HG02970 (cell line): ENCODE measurements around the gene RICTOR.
"Not testable (repeated sequence)": the region's sequence is repeated elsewhere in the genome, so short reads cannot be mapped to it uniquely, and the experiment has no call there.

Experiments used
- ATAC-seq: cut with Tn5 transposase; IDR thresholded peaks from one replicate; pipeline ENCODE4 v1.9.1; 2021; ENCODE audit warnings: mild to moderate bottlenecking, moderate library complexity, moderate number of reproducible peaks; ENCODE audit not compliant: unreplicated experiment, low FRiP score

The RICTOR gene

GRCh38 chr5:39058178-39058921, 15.8 kb downstream of the RICTOR start:
- ATAC-seq = no peak

GRCh38 chr5:39057734-39058133, 16.5 kb downstream of the RICTOR start:
- ATAC-seq = no peak

- no peak for ATAC-seq
These were observed 18.3 kb downstream of the RICTOR start for GRCh38 chr5:39055768-39056398.

- no peak for ATAC-seq
These were observed 19.0 kb downstream of the RICTOR start for GRCh38 chr5:39055027-39055767.

GRCh38 chr5:39053189-39053588, 21.0 kb downstream of the RICTOR start:
- ATAC-seq = no peak

GRCh38 chr5:39052141-39052540, 22.1 kb downstream of the RICTOR start:
- ATAC-seq = no peak

GRCh38 chr5:39049315-39049714, 24.9 kb downstream of the RICTOR start:
- ATAC-seq = no peak

GRCh38 chr5:39040875-39041274, 33.3 kb downstream of the RICTOR start:
- ATAC-seq = no peak

GRCh38 chr5:39034493-39034892, 39.7 kb downstream of the RICTOR start:
- ATAC-seq = not testable (repeated sequence)

GRCh38 chr5:39031041-39031440, 43.2 kb downstream of the RICTOR start:
- ATAC-seq = no peak

GRCh38 chr5:39025456-39025855, 48.7 kb downstream of the RICTOR start:
- ATAC-seq = no peak

- ATAC-seq = no peak
These were observed 49.3 kb downstream of the RICTOR start for GRCh38 chr5:39024884-39025283.

GRCh38 chr5:39024005-39024404, 50.2 kb downstream of the RICTOR start:
- no peak for ATAC-seq

GRCh38 chr5:39023121-39023520, 51.1 kb downstream of the RICTOR start:
- no peak for ATAC-seq

- ATAC-seq = no peak
These were observed 52.0 kb downstream of the RICTOR start for GRCh38 chr5:39022151-39022550.

GRCh38 chr5:39021413-39021812, 52.8 kb downstream of the RICTOR start:
- ATAC-seq = no peak

- no peak for ATAC-seq
These were observed 53.7 kb downstream of the RICTOR start for GRCh38 chr5:39020458-39020857.

- no peak for ATAC-seq
These were observed 54.9 kb downstream of the RICTOR start for GRCh38 chr5:39019254-39019653.

GRCh38 chr5:39017504-39017903, 56.7 kb downstream of the RICTOR start:
- no peak for ATAC-seq

- ATAC-seq = no peak
These were observed 57.5 kb downstream of the RICTOR start for GRCh38 chr5:39016587-39017275.
